NCI-H2107 treated with DMSO at 0.1 percent for 48 hours (cell line): Measurements from ENCODE around the gene CARD18.
"Not testable (repeated sequence)": the region's sequence is repeated elsewhere in the genome, so short reads cannot be mapped to it uniquely, and the experiment has no call there.

Experiments
- DNase-seq: peaks from one replicate; lab custom pipeline; 2025; ENCODE audit not compliant: unreplicated experiment; lab: John Stamatoyannopoulos, UW

The CARD18 gene

DNA sequence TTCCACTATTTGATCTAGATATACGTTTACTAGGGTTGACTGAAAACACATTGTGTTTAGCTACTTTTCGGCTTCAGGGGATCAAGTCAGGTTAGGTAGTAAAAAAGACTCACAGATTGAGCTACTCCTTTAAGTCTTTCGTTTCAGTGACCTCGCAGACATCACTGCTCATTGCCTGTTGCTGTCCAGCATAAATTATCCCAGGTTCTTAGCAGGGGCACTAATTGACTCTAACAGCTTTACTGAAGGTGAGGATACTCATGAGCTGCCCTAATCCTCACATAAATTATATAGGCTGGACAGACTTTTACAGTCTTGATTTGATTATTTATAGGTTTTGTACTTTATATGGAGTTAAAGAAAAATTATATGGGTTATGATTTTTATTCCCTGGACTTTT, 3.7 kb downstream of the CARD18 start:
- DNase-seq, result no peak

DNA sequence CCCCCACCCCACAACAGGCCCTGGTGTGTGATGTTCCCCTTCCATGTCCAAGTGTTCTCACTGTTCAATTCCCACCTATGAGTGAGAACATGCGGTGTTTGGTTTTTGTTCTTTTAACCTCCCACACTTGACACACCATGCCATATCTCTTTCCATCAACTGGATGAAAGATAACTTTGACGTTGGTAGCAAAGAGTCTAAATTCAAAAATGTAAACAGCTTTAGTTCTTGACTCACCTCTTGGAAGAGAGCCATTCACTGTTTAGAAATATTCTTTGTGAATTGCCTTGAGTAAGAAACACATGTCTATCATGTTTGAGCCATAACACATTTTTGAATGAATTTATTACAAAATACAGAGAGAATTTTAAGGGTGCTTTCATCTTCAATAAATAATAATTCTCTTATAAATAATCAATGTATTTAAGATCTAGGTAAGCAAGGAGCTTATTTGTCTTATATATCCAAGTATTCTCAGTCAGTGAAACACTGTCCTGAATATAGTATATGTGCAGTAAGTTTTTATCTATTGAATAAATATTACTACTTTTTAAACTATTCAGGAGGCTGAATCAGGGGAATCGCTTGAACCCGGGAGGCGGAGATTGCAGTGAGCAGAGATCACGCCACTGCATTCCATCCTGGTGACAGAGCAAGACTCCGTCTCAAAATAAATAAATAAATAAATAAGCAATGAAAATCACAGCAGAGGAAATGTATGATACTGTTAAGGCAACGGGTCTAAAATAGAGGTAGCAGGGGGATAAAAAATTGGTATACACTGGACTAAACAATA, 6.7 kb downstream of the CARD18 start:
- no peak for DNase-seq

DNA sequence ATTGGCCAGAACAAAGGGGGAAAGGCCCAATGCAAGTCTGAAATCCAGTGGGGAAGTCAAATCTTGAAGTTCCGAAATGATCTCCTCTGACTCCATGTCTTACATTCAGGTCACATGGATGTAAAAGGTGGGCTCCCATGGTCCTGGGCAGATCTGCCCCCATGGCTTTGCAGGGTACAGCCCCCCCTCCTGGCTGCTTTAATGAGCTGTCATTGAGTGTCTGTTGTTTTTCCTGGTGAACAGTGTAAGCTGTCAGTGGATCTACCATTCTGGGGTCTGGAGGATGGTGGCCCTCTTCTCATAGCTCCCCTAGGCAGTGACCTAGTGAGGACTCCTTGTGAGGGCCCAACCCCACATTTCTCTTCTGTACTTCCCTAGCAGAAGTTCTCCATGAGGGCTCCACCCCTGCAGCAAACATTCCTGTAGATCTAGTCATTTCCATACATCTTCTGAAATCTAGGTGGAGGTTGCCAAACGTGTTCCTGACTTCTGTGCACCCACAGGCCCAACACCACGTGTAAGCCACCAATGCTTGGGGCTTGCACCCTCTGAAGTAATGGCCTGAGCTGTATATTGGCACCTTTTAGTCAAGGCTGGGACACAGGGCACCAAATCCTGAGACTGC, 9.3 kb downstream of the CARD18 start:
- DNase-seq, result no peak

DNA sequence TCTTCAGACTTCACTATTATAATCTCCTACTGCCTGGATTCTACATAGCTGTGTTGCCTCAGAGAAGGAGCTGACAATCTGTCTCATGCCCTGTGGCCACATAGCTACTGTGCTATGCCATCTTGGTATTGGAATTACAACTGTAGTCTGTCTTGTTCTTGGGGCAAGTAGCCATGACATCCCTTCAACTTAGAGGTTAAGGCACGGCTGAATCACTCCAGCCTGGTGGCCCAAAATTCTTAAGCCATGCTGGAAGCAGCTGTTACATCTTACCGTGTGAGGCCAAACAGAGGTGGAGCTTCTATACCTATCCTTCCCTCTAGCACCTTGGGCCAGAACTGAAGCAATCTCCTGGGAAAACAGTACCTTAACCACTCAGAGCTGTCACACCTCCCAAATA, 14.8 kb downstream of the CARD18 start:
- DNase-seq, result no peak

DNA sequence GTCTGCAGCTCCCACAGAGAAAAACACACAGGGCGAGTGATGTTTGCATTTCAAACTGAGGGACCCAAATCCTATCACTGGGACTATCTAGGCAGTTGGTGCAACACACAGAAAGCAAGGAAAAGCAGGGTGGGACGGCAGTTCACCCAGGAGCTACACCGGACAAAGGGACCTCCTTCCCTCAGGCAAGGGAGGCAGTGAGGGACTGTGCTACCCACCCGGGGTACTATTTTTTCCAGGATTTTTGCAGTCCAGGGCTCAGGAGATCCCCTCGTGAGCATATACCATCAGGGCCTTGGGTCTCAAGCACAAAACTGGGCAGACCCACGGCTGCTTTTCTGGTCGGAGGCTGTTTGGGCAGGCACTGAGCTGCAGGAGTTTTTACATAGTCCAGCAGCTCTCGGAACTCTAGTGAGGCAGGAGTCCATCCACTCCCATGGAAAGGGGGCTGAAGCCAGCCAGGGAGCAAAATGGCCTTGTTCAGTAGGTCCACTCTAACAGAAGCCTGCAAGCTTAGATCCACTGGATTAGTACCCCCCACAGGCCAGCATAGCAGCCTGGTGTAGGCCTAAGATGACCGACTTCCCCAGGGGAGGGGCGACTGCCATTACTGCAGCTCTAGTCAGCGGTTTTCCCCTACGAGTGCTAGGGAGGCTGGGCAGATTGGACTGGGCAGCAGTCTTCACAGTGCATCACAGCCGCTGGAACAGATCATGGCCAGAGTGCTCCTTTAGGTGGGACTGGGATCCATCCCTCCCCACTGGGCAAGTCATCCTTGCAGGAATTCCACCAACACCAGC, 28.2 kb downstream of the CARD18 start:
- no peak for DNase-seq

DNA sequence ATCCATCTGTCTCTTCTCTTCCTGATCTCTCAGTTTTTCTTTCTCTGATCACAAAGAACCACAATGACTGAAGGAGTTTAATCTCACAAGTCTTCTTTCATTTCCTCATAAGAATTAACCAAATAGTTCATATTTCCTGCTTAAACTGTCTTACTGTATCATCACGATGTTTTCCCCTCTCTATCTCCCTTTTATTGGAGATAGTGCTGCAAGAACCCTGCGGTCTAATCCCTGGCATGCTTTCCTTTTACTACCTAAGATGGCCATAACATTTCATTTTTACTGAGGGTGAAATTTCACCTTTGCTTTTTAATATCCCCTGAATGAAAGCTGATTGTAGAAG, 28.9 kb downstream of the CARD18 start:
- no peak for DNase-seq

DNA sequence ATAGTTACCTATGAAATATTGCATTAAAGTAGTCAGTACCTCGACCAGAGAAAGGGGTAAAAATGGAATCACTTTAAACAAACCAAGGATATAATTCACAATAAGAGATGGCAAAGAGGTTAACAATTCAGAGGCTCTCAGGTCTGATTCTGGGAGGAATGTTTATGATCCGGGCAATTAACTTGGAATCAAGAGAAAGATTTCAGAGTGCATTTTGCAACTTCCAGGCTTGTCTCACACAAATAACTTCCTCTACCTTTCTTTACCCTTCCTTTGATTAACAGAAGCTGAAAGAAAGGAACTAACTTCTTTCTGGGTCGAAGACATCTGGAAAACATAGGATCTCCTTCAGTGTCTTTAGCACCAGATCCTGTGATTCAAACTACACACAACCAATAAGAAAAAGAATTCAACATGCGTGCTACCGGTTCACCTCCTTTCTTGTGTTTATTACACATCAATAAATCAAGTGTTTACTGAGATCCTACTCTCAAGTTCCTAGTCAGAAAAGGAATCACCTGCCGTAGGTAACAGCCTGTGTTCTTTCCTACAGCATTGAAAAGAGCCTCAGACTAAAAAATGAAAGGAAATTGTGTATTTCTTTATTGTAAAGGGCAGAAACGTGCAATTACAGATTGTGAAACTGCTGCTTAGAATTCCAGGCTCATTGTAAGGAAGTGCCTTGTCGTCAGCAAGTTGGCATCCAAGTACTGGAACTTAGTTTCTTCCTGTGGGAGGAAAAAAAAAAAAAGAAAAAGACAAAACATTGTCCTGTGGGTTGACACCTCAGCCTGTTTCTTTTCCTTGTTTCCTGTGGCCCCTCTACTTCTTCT, 29.5 kb downstream of the CARD18 start:
- no peak for DNase-seq

DNA sequence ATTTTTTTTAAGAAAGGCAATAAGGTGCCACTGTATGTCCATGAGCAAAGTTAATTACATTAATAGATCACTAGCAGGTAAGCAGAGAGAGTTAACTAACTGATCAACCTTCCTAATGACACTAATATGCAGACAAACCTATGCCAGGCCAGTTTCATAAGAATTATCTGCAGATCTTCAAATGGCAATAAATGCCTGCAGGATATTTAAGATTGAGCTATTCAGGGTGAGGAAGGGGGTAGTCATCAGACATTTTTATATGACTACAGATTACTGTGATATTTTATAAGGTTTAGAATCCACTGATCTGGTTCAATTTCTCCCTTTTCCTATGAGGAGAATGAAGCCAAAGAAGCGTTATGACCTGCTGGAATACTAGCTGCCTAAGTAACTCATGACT, 30.2 kb downstream of the CARD18 start:
- DNase-seq, result no peak

DNA sequence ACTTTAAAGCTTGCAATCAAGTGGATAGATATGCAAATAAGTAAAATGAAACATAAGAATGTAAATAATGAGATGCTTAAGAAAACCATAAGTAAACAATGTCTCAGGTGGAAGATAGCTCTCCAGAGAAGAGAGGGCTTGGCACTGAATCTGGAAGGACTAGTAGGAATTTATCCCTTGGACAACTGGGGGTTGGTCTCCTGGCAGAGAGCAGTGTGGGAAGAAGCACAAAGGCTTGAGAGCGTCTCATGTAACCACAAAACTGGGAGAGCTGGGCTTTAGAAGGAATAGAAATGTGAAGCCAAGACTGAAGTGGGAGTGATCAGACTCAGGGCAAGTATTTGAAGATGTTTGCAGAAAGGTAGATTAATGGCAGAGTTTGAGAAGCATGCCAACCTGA, 31.3 kb downstream of the CARD18 start:
- no peak for DNase-seq

DNA sequence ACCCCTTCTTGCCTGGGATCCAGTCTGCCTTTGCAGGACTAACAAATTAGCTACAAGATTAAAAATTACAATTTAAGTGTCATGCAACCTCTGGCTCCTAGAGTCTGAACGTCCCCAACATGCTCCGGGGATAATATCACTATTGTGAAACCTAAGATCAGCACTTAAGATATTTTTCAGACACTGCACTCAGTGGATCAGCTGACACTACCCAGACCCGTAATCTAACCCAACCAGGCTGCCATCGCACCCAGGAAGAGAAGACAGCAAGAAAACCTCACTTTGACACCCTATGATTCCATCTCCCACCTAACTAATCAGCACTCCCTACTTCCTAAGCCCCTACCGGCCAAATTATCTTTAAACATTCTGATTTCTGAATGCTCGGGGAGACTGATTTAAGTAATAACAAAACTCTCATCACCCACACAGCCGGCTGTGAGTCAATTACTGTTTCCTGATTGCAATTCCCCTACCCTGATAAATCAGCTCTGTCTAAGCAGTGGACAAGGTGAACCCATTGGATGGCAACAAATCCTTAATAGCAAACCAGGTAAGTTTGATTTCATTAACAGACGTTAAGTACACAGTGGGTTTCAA, 32.2 kb downstream of the CARD18 start:
- not testable (repeated sequence) for DNase-seq

DNA sequence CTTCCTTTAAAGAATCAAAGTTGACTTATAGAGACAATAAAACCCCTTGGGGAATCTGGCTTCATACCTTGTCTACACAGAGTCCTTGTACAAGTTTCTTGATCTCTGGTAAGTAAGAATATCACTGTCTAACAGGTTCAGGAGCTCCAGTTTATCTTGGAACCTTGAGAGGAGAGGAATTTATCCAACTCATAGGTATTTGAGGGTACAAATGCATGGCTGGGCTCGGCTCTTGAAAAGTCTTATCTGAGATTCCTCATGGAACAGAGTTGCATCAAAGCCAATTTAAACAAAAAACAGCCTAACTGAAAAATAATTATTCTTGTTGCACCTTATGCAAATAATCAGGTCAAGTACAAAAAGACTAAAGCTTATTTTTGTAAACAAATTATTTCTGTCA, 33.4 kb downstream of the CARD18 start:
- no peak for DNase-seq

DNA sequence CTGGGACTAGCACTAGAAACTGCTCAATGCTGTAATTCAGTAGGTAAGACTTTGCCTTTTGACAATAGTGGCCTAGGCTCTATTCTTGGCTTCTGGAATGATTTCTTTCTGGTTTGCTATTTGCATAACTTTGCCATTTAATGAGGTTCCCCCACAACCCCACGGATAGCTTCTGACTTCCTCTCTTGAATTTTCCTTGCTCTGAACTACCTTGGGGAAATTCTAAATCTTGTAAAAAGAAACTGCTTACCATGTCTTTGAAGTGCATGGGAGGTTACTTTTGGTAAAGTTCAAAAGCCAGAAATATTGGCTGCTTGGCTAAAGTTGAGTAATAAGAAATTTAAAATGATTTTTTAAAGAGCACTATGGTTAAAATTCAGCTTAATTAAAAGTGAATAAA, 35.3 kb downstream of the CARD18 start:
- DNase-seq, result no peak

DNA sequence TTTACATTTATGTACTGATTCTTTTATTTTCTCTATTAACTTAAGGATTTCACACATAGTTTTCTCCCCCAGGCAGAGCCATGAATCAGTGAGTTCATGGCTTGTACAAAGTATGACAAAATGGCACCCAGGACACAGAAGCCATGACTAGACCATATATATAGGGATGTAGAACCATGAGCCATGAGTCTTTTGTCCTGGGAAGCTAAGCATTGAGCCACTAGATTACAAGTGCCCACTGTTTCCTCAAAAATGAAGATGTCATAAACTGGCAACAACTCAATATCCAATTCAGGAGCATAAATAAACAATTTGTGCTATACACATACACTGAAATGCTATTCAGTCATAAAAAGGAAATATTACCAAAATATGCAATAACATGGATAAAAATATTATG, 36.2 kb downstream of the CARD18 start:
- DNase-seq, result no peak

DNA sequence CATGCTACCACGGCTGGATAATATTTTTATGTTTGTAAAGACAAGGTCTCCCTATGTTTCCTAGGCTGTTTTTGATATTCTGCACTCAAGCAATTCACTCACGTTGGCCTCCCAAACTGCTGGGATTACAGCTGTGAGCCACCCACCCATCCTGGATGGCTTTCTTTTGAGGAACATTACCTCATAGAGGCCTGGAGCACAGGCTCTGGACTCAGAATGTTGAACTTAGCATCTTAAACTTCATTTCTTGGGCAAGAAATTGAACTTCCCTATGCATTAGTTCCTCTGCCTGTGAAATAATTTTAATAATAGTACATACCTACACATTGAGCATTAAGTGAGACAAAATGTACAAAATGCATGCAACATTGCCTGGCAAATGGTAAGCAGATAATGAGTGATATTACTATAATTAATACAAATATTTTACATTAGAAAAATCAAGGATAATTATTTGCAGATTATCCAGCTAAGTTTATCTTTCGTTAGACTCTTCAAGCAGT, 37.4 kb downstream of the CARD18 start:
- DNase-seq, result not testable (repeated sequence)

DNA sequence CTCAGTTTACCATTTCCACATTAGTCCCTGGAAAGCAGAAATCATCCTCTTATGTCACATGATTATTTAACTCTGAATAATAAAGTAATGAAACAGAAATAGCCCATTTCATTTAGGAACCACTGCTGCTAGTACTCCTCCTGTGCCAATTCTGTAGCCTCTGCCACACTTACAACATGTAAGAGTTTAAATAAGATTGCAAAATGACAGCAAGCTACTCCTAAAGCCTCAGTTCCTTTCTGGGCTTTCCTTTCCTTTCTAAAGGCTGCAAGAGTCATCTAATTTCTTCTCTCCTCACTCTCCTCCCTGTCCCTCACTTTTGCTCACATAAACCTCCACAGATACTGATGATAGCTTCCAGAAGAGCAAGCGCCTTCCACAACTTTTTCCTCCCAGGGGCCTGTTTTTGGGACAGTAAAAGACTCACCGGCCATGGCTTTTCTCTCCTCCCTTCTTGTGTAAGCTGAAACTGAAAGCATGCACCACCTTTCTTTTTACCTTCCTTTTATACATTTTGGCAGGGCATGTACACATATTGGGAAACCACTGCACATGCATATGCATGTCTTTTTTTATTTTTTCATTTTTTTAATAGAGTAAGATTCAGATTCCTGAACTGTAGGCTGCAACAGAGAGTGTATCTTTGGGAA, 38.5 kb downstream of the CARD18 start:
- no peak for DNase-seq

DNA sequence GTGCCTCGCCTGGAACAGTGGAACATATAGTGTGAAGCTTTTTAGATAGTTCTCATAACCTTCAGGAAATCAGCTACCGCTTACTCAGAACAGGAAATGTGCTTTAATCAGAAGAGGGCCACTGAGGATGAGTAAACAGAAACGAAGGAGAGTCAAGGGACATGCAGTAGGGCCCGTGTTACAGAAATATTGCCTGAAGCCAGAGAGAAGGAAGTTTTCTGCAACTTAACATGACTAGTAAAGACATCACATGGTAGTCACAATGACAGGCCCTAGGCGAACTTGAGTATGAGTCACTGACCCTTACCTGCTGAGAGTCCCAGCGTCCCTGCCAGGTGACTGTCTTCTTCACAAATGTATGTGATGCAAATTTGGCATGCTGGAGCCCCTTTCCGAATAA, 39.4 kb downstream of the CARD18 start:
- no peak for DNase-seq

DNA sequence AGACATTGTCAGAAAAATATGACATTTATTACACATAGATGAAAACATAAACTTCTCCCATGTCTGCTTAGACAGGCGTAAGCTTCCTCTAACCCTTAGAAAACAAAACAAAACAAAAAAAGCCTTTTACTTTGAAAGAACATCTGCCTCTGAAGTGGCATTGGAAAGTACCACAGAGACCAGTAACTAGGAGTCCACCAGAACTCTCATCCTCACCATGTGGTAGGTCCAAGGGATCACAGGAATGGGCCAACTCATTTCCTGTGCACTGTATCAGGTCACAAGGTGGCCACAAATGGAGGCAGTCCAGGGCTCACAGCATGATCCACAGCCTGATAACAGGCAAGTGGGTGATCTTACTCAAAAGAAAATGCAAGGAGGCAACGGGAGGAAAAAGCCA, 40.0 kb downstream of the CARD18 start:
- DNase-seq, result not testable (repeated sequence)

DNA sequence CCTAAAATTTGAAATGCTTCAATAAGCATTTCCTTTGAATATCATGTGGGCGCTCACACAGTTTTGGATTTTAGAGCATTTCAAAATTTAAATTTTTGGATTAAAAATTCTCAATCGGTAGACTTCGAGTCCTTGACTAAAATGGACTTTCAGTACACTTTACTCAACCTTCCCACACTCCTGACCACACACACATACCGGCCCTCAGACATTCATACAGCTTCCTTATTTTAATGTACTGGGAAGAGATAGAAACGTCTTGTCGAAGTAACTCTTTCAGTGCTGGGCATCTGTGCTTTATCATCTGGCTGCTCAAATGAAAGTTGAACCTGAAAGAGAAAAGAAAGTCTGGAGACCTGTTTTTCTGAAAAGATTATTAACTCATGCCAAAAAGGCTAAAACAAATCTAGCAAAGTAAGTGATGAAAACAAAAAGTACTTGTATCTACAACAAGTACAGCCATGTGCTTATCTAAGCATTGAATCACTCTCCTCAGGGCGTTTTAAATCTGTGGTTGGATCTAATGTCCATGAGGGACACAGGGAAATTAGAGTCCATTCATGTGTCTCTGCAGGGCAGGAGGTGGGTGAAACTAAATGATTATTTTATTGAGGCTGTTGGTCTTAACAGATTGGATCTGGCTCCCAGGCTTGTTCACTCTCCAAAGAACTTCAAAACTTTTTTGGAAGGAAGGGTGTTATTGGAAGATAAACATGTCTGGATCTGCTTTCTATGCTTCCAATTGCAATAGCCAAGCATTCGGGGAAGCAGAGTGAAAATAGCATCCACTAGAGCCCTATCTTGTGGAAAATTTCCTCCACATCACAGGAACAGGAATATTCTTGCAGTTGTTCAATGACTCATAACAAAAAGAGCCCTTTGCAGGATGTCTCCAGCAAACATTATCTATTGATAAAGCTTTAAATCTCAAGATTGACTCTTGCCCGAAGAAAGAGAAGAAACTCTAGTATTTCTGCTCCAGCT, 47.0 kb downstream of the CARD18 start:
- DNase-seq, result no peak
